B cell (primary cell): ENCODE measurements around the gene PACSIN1. TPM values are rescaled to one million over a fixed set of nuclear protein-coding genes. Genes with fewer than 3 reads are reported as not detected.

Source experiments
- ATAC-seq: fragments of 200-7000 bp; cut with Tn5 transposase; one replicate; pipeline ENCODE4 v1.10.0; 2021; ENCODE audit warnings: low read depth, mild to moderate bottlenecking, moderate number of reproducible peaks, moderate library complexity
- CTCF ChIA-PET: fragments of 350-600 bp; sonication (Branson Sonifier 250); formaldehyde crosslinking; loops from one replicate; lab custom pipeline; 2021; ENCODE audit warnings: antibody characterized with exemption, inconsistent platforms; lab: Charles Lee
- POLR2A ChIA-PET: fragments of 350-600 bp; sonication (Branson Sonifier 250); formaldehyde crosslinking; loops from one replicate; lab custom pipeline; 2021; ENCODE audit warnings: antibody characterized with exemption; lab: Charles Lee
- DNase-seq: peaks from one replicate; pipeline ENCODE4 v3.0.0; 2013
- H2AFZ ChIP-seq: 2 replicates; pipeline ENCODE4 v1.6.1; 2012; ENCODE audit warnings: mild to moderate bottlenecking, low read depth, low read length; ENCODE audit not compliant: insufficient read depth, poor library complexity, severe bottlenecking
- H3K27ac ChIP-seq, 2 donors: 1 replicate in 1 of 2; 2 replicates in 1 of 2; pipeline ENCODE4 v1.5.1; 2012 to 2013; ENCODE audit warnings: low read length in 2 of 2, mild to moderate bottlenecking in 2 of 2, moderate library complexity in 1 of 2
- H3K27me3 ChIP-seq, 4 experiments: fragments of 200-600 bp in 1 of 4; sonication (generic) in 1 of 4; replicated peaks in 1 of 4; 1 replicate in 2 of 4; 2 replicates in 2 of 4; pipeline versions ENCODE4 v1.6.1 to v1.7.0; 2013 to 2016; ENCODE audit warnings: low read length in 3 of 4, mild to moderate bottlenecking in 2 of 4, mixed read lengths in 1 of 4, moderate library complexity in 1 of 4; ENCODE audit not compliant: insufficient read depth in 4 of 4, control insufficient read depth in 3 of 4; ENCODE audit errors: control extremely low read depth in 1 of 4
- H3K36me3 ChIP-seq, 2 experiments: replicated peaks in 1 of 2; 1 replicate in 1 of 2; 2 replicates in 1 of 2; pipeline versions ENCODE4 v1.6.1 to v1.7.1; 2013; ENCODE audit warnings: low read length in 1 of 2; ENCODE audit not compliant: insufficient read depth in 2 of 2, control insufficient read depth in 1 of 2; ENCODE audit errors: control extremely low read depth in 1 of 2, extremely low read depth in 1 of 2
- H3K4me1 ChIP-seq, 2 donors: fragments of 200-600 bp in 1 of 2; sonication (generic) in 1 of 2; 1 replicate in 1 of 2; 2 replicates in 1 of 2; pipeline versions ENCODE4 v1.5.1 to v1.6.1; 2013 to 2017; ENCODE audit warnings: low read length in 2 of 2; ENCODE audit not compliant: control insufficient read depth in 2 of 2, insufficient read depth in 2 of 2
- H3K4me2 ChIP-seq: replicated peaks from 2 replicates; pipeline ENCODE3; 2012; ENCODE audit warnings: mild to moderate bottlenecking, low read depth, low read length; ENCODE audit not compliant: poor library complexity, severe bottlenecking
- H3K4me3 ChIP-seq, 5 experiments: fragments of 200-600 bp in 1 of 5; sonication (generic) in 1 of 5; 1 replicate in 3 of 5; 2 replicates in 2 of 5; pipeline versions ENCODE4 v1.5.1 to v1.7.0; 2011 to 2016; ENCODE audit warnings: low read length in 4 of 5, mild to moderate bottlenecking in 4 of 5, low read depth in 2 of 5, control low read depth in 1 of 5, moderate library complexity in 1 of 5; ENCODE audit not compliant: insufficient read depth in 1 of 5; ENCODE audit errors: control extremely low read depth in 1 of 5, extremely low read depth in 1 of 5
- H3K79me2 ChIP-seq: fragments of 200-600 bp; sonication (generic); one replicate; pipeline ENCODE4 v1.6.0; 2016; ENCODE audit warnings: low read length; ENCODE audit not compliant: control insufficient read depth, insufficient read depth
- H3K9ac ChIP-seq: fragments of 200-600 bp; sonication (generic); 2 replicates; pipeline ENCODE4 v1.6.1; 2017; ENCODE audit warnings: mild to moderate bottlenecking, low read length, moderate library complexity
- H3K9me3 ChIP-seq, 3 donors: one replicate each; pipeline versions ENCODE4 v1.6.1 to v1.7.1; 2013; ENCODE audit warnings: low read length in 2 of 3; ENCODE audit not compliant: control insufficient read depth in 2 of 3, insufficient read depth in 1 of 3; ENCODE audit errors: control extremely low read depth in 1 of 3
- H4K20me1 ChIP-seq: 2 replicates; pipeline ENCODE4 v1.6.0; 2012; ENCODE audit warnings: mild to moderate bottlenecking, low read length; ENCODE audit not compliant: insufficient read depth, control insufficient read depth, poor library complexity, severe bottlenecking
- H3K27ac Mint-ChIP-seq: one replicate; pipeline ENCODE4 v1.8.0; 2021; ENCODE audit warnings: mixed read lengths
- H3K27me3 Mint-ChIP-seq: one replicate; pipeline ENCODE4 v1.8.0; 2021; ENCODE audit warnings: mixed read lengths
- H3K4me1 Mint-ChIP-seq: one replicate; pipeline ENCODE4 v1.8.0; 2021; ENCODE audit warnings: mixed read lengths
- H3K4me3 Mint-ChIP-seq: one replicate; pipeline ENCODE4 v1.8.0; 2021; ENCODE audit warnings: mixed read lengths
- H3K9me3 Mint-ChIP-seq: one replicate; pipeline ENCODE4 v1.8.0; 2022; ENCODE audit warnings: mixed read lengths; ENCODE audit not compliant: insufficient read depth
- CTCF ChIP-seq: fragments of 200-600 bp; IDR thresholded peaks from one replicate; pipeline ENCODE4 v1.8.0; 2022; ENCODE audit warnings: antibody characterized with exemption, mild to moderate bottlenecking
- EZH2 ChIP-seq: IDR thresholded peaks from 2 replicates; pipeline ENCODE4 v1.6.1; 2012; ENCODE audit warnings: borderline replicate concordance, low read depth, mild to moderate bottlenecking, moderate library complexity, low read length; ENCODE audit not compliant: insufficient read depth, poor library complexity, severe bottlenecking
- WGBS: methylation state at CpG from one replicate; pipeline ENCODE4 v1.1.5; 2013; ENCODE audit warnings: missing lambda C conversion rate; ENCODE audit not compliant: insufficient coverage; 5-methylcytosine and 5-hydroxymethylcytosine counted together
- intact Hi-C: fragments of 100-400 bp; cut with micrococcal nuclease; formaldehyde crosslinking; loops from one replicate; pipeline ENCODE4 v1.10.0; 2022
- polyA plus RNA-seq: library from polyadenylated mRNA; depleted of rRNA; stranded (reverse); fragments of >200 nt; gene quantifications from 2 replicates; pipeline ENCODE4 v1.2.3, GENCODE V29; 2012
- total RNA-seq, 2 donors: library from RNA; stranded (reverse); fragments of 120-200 nt in 1 of 2; gene quantifications; 1 replicate in 1 of 2; 2 replicates in 1 of 2; pipeline versions ENCODE4 v1.2.3 to v1.2.4, GENCODE V29; 2013 to 2022

The PACSIN1 gene
- total and polyA plus RNA-seq, 2 donors (not counting 1 experiment from before 2014, with no cell fraction given), result 0.18 to 0.20 TPM

GRCh38 chr6:34425132-34425497 lies 40.8 kb upstream of the PACSIN1 start:
- Histone ChIP-seq H3K4me2 (peak overlapping the region; percentile 76), H2AFZ (peak overlapping the region; percentile 85), H3K27ac (peak overlapping the region; percentile 77 to 82), H3K79me2 (peaks cover 34% of the 10 kb centered on the region), H3K4me1 (peaks cover 10 to 23% of the 10 kb centered on the region in 2 donors), H3K9me3 (no peaks in the 10 kb centered on the region), H3K4me3 (peak overlapping the region; percentile 80 to 94 (median 90)), H4K20me1 (peaks cover 31% of the 10 kb centered on the region), H3K27me3 (no peaks in the 10 kb centered on the region), H3K9ac (peak overlapping the region; percentile 95), H3K36me3 (peaks cover 2 to 39% of the 10 kb centered on the region in 2 experiments)
- POLR2A ChIA-PET, result interaction anchor here (0.6 to 1.8 kb wide), 3 partner anchors 10 to 242 kb away, joined by 4 to 7 read pairs (median 5); no protein-coding TSS in a partner anchor
- TF ChIP-seq CTCF (no peak), EZH2 (no peak)
- Mint-ChIP-seq H3K4me3 (peak overlapping the region; percentile 86), H3K27me3 (no peaks in the 10 kb centered on the region), H3K27ac (peak overlapping the region; percentile 95), H3K9me3 (no peaks in the 10 kb centered on the region), H3K4me1 (peaks cover 21% of the 10 kb centered on the region)
- intact Hi-C loops, result loop anchor here (2.0 kb wide), 1 partner anchor 32 kb away; the partner anchor contains the start of gene NUDT3
- DNase-seq (no peak), ATAC-seq (no peak)
- WGBS, result 21% methylated on average over 5 of the region's 10 CpGs
- CTCF ChIA-PET, result interaction anchor here (1.3 to 4.2 kb wide), 5 partner anchors 10 to 229 kb away, joined by 5 to 30 read pairs (median 11); partner anchors contain the start of gene SMIM29
